ENCODE measurements around the gene SLC16A8.
"Not testable (repeated sequence)": the region's sequence is repeated elsewhere in the genome, so short reads cannot be mapped to it uniquely, and the experiment has no call there.

SLC16A8 gene

GRCh38 chr22:38083931-38084631 is at the start of gene SLC16A8:
SLC16A8 (minus strand) TSS chr22:38084184; CDS start chr22:38082873, 1,311 bp downstream.
- DNase-seq: no peak

- DNase-seq: no peak
These were observed 49.3 kb upstream of the SLC16A8 start for GRCh38 chr22:38133331-38133730.

GRCh38 chr22:38132794-38133193 is 48.8 kb upstream of the SLC16A8 start:
- no peak for DNase-seq

GRCh38 chr22:38132136-38132535 is 48.2 kb upstream of the SLC16A8 start:
- no peak for DNase-seq

GRCh38 chr22:38131399-38131798 is 47.4 kb upstream of the SLC16A8 start:
- DNase-seq: no peak

- DNase-seq: no peak
These were observed 45.9 kb upstream of the SLC16A8 start for GRCh38 chr22:38129856-38130255.

- no peak for DNase-seq
These were observed 45.0 kb upstream of the SLC16A8 start for GRCh38 chr22:38129021-38129420.

GRCh38 chr22:38127869-38128268 is 43.9 kb upstream of the SLC16A8 start:
- no peak for DNase-seq

- DNase-seq: no peak
These were observed 43.1 kb upstream of the SLC16A8 start for GRCh38 chr22:38126928-38127668.

GRCh38 chr22:38125751-38126201 is 41.8 kb upstream of the SLC16A8 start:
- no peak for DNase-seq

GRCh38 chr22:38125038-38125610 is 41.1 kb upstream of the SLC16A8 start:
- DNase-seq: no peak

- no peak for DNase-seq
These were observed 40.4 kb upstream of the SLC16A8 start for GRCh38 chr22:38124236-38124974.

GRCh38 chr22:38122616-38123015 is 38.6 kb upstream of the SLC16A8 start:
- no peak for DNase-seq

GRCh38 chr22:38120359-38121110 is 36.6 kb upstream of the SLC16A8 start:
- DNase-seq: no peak

GRCh38 chr22:38118747-38119146 is 34.8 kb upstream of the SLC16A8 start:
- not testable (repeated sequence) for DNase-seq

- DNase-seq: no peak
These were observed 34.2 kb upstream of the SLC16A8 start for GRCh38 chr22:38118182-38118581.

- DNase-seq: not testable (repeated sequence)
These were observed 33.6 kb upstream of the SLC16A8 start for GRCh38 chr22:38117556-38117955.

- DNase-seq: no peak
These were observed 31.6 kb upstream of the SLC16A8 start for GRCh38 chr22:38115423-38116205.

- DNase-seq: peak; percentile 85 to 86
These were observed 30.8 kb upstream of the SLC16A8 start for GRCh38 chr22:38114484-38115398.

- DNase-seq: no peak
These were observed 28.4 kb upstream of the SLC16A8 start for GRCh38 chr22:38112381-38112780.
